SK-N-SH (cell line): ENCODE results near the gene TFAP2E.

Experiments
- ELF1 ChIP-seq: IDR thresholded peaks from 2 replicates; pipeline ENCODE4 v1.4.0; 2012
- EP300 ChIP-seq, 2 experiments: IDR thresholded peaks; 2 replicates each; pipeline versions ENCODE4 v1.4.0 to v1.6.1; 2012; ENCODE audit warnings: borderline replicate concordance in 1 of 2, low read depth in 1 of 2, low read length in 1 of 2
- EZH2phosphoT487 ChIP-seq: fragments of 200-600 bp; sonication (generic); IDR thresholded peaks from 2 replicates; pipeline ENCODE4 v1.6.1; 2017; ENCODE audit warnings: low read depth, mixed run types, mild to moderate bottlenecking, antibody characterized with exemption, moderate library complexity, borderline replicate concordance
- JUND ChIP-seq: IDR thresholded peaks from 2 replicates; pipeline ENCODE4 v1.4.0; 2012
- POLR2AphosphoS5 ChIP-seq: IDR thresholded peaks from 2 replicates; pipeline ENCODE4 v1.6.1; 2012; ENCODE audit warnings: low read depth, low read length
- RAD21 ChIP-seq: IDR thresholded peaks from 2 replicates; pipeline ENCODE4 v1.6.1; 2012; ENCODE audit warnings: mild to moderate bottlenecking, low read length
- SMC3 ChIP-seq: IDR thresholded peaks from 2 replicates; pipeline ENCODE4 v1.6.1; 2012; ENCODE audit warnings: low read depth, low read length, improper control_type of control experiment
- TEAD4 ChIP-seq: IDR thresholded peaks from 2 replicates; pipeline ENCODE4 v1.4.0; 2012; ENCODE audit warnings: mild to moderate bottlenecking, borderline replicate concordance; ENCODE audit not compliant: insufficient read depth
- TF ChIP-seq, protein P1 (sequence below): fragments of 200-600 bp; sonication (generic); IDR thresholded peaks from 2 replicates; pipeline ENCODE4 v1.6.1; 2017; ENCODE audit warnings: antibody characterized with exemption, mild to moderate bottlenecking, moderate library complexity
- TF ChIP-seq, protein P2 (sequence below): fragments of 150-350 bp; IDR thresholded peaks from 2 replicates; pipeline ENCODE4 v1.6.1; 2016; ENCODE audit warnings: mild to moderate bottlenecking, low read depth, low read length

DNA sequence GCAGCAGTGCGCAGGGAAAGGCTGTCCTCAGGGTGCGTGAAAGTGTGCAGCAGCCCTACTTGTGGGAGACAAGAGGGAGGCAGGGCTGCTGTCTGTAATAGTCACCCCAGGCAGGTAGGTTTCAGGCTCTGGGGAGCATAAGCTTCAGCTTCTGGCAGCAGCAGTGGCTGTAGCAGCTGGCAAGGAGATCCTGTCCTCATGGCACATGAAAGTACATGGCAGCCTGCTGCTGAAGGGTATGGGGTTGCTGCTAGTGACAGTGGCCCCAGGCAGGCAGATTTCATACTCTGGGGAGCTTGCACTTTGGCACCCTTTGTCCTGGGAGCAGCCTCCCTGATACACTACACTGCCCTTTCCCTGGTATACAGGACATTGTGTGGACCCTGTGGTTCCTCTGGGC lies 42.2 kb upstream of the TFAP2E start:
- TF ChIP-seq, protein P1, sequence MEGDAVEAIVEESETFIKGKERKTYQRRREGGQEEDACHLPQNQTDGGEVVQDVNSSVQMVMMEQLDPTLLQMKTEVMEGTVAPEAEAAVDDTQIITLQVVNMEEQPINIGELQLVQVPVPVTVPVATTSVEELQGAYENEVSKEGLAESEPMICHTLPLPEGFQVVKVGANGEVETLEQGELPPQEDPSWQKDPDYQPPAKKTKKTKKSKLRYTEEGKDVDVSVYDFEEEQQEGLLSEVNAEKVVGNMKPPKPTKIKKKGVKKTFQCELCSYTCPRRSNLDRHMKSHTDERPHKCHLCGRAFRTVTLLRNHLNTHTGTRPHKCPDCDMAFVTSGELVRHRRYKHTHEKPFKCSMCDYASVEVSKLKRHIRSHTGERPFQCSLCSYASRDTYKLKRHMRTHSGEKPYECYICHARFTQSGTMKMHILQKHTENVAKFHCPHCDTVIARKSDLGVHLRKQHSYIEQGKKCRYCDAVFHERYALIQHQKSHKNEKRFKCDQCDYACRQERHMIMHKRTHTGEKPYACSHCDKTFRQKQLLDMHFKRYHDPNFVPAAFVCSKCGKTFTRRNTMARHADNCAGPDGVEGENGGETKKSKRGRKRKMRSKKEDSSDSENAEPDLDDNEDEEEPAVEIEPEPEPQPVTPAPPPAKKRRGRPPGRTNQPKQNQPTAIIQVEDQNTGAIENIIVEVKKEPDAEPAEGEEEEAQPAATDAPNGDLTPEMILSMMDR = no peak
- TF ChIP-seq, protein P2, sequence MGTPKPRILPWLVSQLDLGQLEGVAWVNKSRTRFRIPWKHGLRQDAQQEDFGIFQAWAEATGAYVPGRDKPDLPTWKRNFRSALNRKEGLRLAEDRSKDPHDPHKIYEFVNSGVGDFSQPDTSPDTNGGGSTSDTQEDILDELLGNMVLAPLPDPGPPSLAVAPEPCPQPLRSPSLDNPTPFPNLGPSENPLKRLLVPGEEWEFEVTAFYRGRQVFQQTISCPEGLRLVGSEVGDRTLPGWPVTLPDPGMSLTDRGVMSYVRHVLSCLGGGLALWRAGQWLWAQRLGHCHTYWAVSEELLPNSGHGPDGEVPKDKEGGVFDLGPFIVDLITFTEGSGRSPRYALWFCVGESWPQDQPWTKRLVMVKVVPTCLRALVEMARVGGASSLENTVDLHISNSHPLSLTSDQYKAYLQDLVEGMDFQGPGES = no peak
- TF ChIP-seq SMC3 = no peak
- TF ChIP-seq POLR2AphosphoS5 = no peak
- no peak for TF ChIP-seq JUND
- no peak for TF ChIP-seq EZH2phosphoT487
- no peak for TF ChIP-seq ELF1
- TF ChIP-seq RAD21 = no peak
- no peak for TF ChIP-seq EP300 (IDR thresholded peaks at IDR 0.05; ENCODE audit: borderline replicate concordance in 1 of 2, low read depth in 1 of 2, low read length in 1 of 2)
- no peak for TF ChIP-seq TEAD4
